HAP-1 (cell line): ENCODE data around the gene AK8.
"Not testable (repeated sequence)": the region's sequence is repeated elsewhere in the genome, so short reads cannot be mapped to it uniquely, and the experiment has no call there.

Experiments used
- DNase-seq, 2 experiments: peaks; one replicate each; pipeline ENCODE4 v3.0.0-alpha.2; 2016 to 2020; ENCODE audit warnings: low spot score in 2 of 2
- H3K27me3 ChIP-seq: fragments of 250-450 bp; sonication (Bioruptor Pico); 2 replicates; pipeline ENCODE4 v1.5.1; 2020; ENCODE audit warnings: low read depth, mild to moderate bottlenecking, moderate library complexity
- H3K36me3 ChIP-seq: fragments of 250-450 bp; sonication (Bioruptor Pico); replicated peaks from 2 replicates; pipeline ENCODE4 v1.5.1; 2020; ENCODE audit warnings: mild to moderate bottlenecking
- H3K4me1 ChIP-seq: fragments of 250-450 bp; sonication (Bioruptor Pico); 2 replicates; pipeline ENCODE4 v1.5.1; 2020; ENCODE audit warnings: mild to moderate bottlenecking
- H3K4me3 ChIP-seq: fragments of 250-450 bp; sonication (Bioruptor Pico); 2 replicates; pipeline ENCODE4 v1.5.1; 2020; ENCODE audit warnings: mild to moderate bottlenecking, moderate library complexity
- H3K9me3 ChIP-seq: fragments of 250-450 bp; sonication (Bioruptor Pico); 2 replicates; pipeline ENCODE4 v1.5.1; 2020; ENCODE audit warnings: mild to moderate bottlenecking, moderate library complexity
- in situ Hi-C: fragments of 300-500 bp; cut with MboI; formaldehyde crosslinking; loops from 3 replicates; pipeline ENCODE4 v1.14.3; 2020; ENCODE audit warnings: low sequenced_read_pairs, inconsistent platforms, mixed read lengths

The AK8 gene

GRCh38 chr9:132787748-132788159 lies 90.3 kb downstream of the AK8 start:
- Histone ChIP-seq H3K9me3 (0 out of 2 replicates have a peak, but pooled peaks cover 5% of the 10 kb centered on the region), H3K27me3 (peaks cover 3% of the 10 kb centered on the region; the same call in 1 of the 2 replicates), H3K36me3 (no peaks in the 10 kb centered on the region), H3K4me1 (no peaks in the 10 kb centered on the region; the same call in 1 of the 2 replicates), H3K4me3 (no peak overlapping the region)
- no peak for DNase-seq
- in situ Hi-C loops: no loop called here

- Histone ChIP-seq H3K4me3 (no peak overlapping the region), H3K9me3 (0 out of 2 replicates have a peak, but pooled peaks cover 5% of the 10 kb centered on the region), H3K27me3 (peaks cover 3% of the 10 kb centered on the region), H3K36me3 (no peaks in the 10 kb centered on the region), H3K4me1 (no peaks in the 10 kb centered on the region)
- DNase-seq: no peak
- in situ Hi-C loops: no loop called here
Measured at GRCh38 chr9:132784286-132784830, 93.7 kb downstream of the AK8 start.

GRCh38 chr9:132783006-132783405 lies 95.1 kb downstream of the AK8 start:
- Histone ChIP-seq H3K9me3 (no peaks in the 10 kb centered on the region), H3K4me1 (no peaks in the 10 kb centered on the region), H3K4me3 (no peak overlapping the region), H3K36me3 (no peaks in the 10 kb centered on the region), H3K27me3 (peaks cover 3% of the 10 kb centered on the region)
- DNase-seq: no peak
- in situ Hi-C loops: no loop called here

- H3K36me3 ChIP-seq: no peaks in the 10 kb centered on the region
- no peaks in the 10 kb centered on the region for H3K9me3 ChIP-seq
- DNase-seq: no peak
- H3K4me1 ChIP-seq: no peaks in the 10 kb centered on the region
- no peaks in the 10 kb centered on the region; the same call in 1 of the 2 replicates for H3K27me3 ChIP-seq
- no peak overlapping the region for H3K4me3 ChIP-seq
- in situ Hi-C loops: no loop called here
Measured at GRCh38 chr9:132782037-132782436, 96.0 kb downstream of the AK8 start.

GRCh38 chr9:132780230-132781007 lies 97.7 kb downstream of the AK8 start:
- Histone ChIP-seq H3K36me3 (no peaks in the 10 kb centered on the region), H3K9me3 (no peaks in the 10 kb centered on the region), H3K4me3 (no peak overlapping the region), H3K4me1 (no peaks in the 10 kb centered on the region), H3K27me3 (no peaks in the 10 kb centered on the region; the same call in 1 of the 2 replicates)
- no peak for DNase-seq
- in situ Hi-C loops: no loop called here

GRCh38 chr9:132776891-132777290 lies 101.2 kb downstream of the AK8 start:
- Histone ChIP-seq H3K27me3 (no peaks in the 10 kb centered on the region; the same call in 1 of the 2 replicates), H3K4me1 (no peaks in the 10 kb centered on the region), H3K36me3 (no peaks in the 10 kb centered on the region), H3K4me3 (no peak overlapping the region), H3K9me3 (no peaks in the 10 kb centered on the region)
- DNase-seq: no peak
- in situ Hi-C loops: no loop called here

GRCh38 chr9:132776268-132776667 lies 101.8 kb downstream of the AK8 start:
- Histone ChIP-seq H3K4me3 (no peak overlapping the region), H3K27me3 (no peaks in the 10 kb centered on the region), H3K9me3 (no peaks in the 10 kb centered on the region), H3K4me1 (no peaks in the 10 kb centered on the region), H3K36me3 (no peaks in the 10 kb centered on the region)
- DNase-seq: no peak
- in situ Hi-C loops: no loop called here

GRCh38 chr9:132775720-132776119 lies 102.4 kb downstream of the AK8 start:
- no peaks in the 10 kb centered on the region for H3K36me3 ChIP-seq
- H3K4me1 ChIP-seq: no peaks in the 10 kb centered on the region
- H3K9me3 ChIP-seq: no peaks in the 10 kb centered on the region
- in situ Hi-C loops: no loop called here
- no peak for DNase-seq
- H3K4me3 ChIP-seq: no peak overlapping the region
- H3K27me3 ChIP-seq: no peaks in the 10 kb centered on the region

GRCh38 chr9:132774886-132775285 lies 103.2 kb downstream of the AK8 start:
- in situ Hi-C loops: no loop called here
- Histone ChIP-seq H3K4me3 (no peak overlapping the region), H3K27me3 (no peaks in the 10 kb centered on the region), H3K36me3 (no peaks in the 10 kb centered on the region), H3K4me1 (no peaks in the 10 kb centered on the region), H3K9me3 (no peaks in the 10 kb centered on the region)
- no peak for DNase-seq

- Histone ChIP-seq H3K9me3 (no peaks in the 10 kb centered on the region), H3K4me3 (no peak overlapping the region), H3K27me3 (no peaks in the 10 kb centered on the region), H3K4me1 (no peaks in the 10 kb centered on the region), H3K36me3 (no peaks in the 10 kb centered on the region)
- DNase-seq: no peak
- in situ Hi-C loops: no loop called here
Measured at GRCh38 chr9:132773764-132774339, 104.2 kb downstream of the AK8 start.

GRCh38 chr9:132773093-132773492 lies 105.0 kb downstream of the AK8 start:
- no peak for DNase-seq

GRCh38 chr9:132771752-132772151 lies 106.3 kb downstream of the AK8 start:
- H3K36me3 ChIP-seq, in situ Hi-C loops, H3K4me1 ChIP-seq, DNase-seq, H3K9me3 ChIP-seq, H3K27me3 ChIP-seq, H3K4me3 ChIP-seq: not testable (repeated sequence)

More at GRCh38 chr9:132773093-132773492, 105.0 kb downstream of the AK8 start:
- Histone ChIP-seq H3K4me3 (no peak overlapping the region), H3K27me3 (no peaks in the 10 kb centered on the region), H3K36me3 (no peaks in the 10 kb centered on the region), H3K4me1 (no peaks in the 10 kb centered on the region), H3K9me3 (no peaks in the 10 kb centered on the region)
- in situ Hi-C loops: no loop called here

- no peak for DNase-seq
Measured at GRCh38 chr9:132770770-132771310, 107.2 kb downstream of the AK8 start.

More at GRCh38 chr9:132770770-132771310, 107.2 kb downstream of the AK8 start:
- no peaks in the 10 kb centered on the region for H3K4me1 ChIP-seq
- in situ Hi-C loops: no loop called here
- H3K27me3 ChIP-seq: no peaks in the 10 kb centered on the region
- H3K9me3 ChIP-seq: 0 out of 2 replicates have a peak, but pooled peaks cover 2% of the 10 kb centered on the region
- H3K4me3 ChIP-seq: no peak overlapping the region
- no peaks in the 10 kb centered on the region for H3K36me3 ChIP-seq
